GM12801 (cell line): Measurements from ENCODE around the gene F5.

Experiments used
- CTCF ChIP-seq: IDR thresholded peaks from one replicate; pipeline ENCODE4 v1.5.1; 2011; ENCODE audit warnings: control low read depth; ENCODE audit not compliant: insufficient read length; ENCODE audit errors: extremely low read depth

F5 gene

GRCh38 chr1:169588112-169588511 lies 1.8 kb upstream of the F5 start:
- no peak for TF ChIP-seq CTCF

DNA sequence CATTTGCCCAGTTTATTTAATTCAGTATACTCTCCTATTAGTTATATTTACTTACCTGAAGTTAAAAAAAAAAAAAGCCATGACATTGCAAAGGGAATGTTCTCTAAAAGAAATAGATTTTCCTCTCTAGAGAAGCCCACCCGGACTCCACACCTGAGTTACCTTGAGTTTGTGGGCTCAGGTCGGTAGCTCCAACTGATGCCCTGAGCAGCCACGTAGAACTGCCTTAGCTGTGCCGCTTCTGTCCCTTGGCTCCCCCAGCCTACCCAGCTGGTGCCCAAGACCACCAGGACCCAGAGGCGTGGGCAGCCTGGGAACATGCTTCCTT lies 250 bp downstream of the F5 start:
- no peak for TF ChIP-seq CTCF

GRCh38 chr1:169585181-169585580 lies 1.1 kb downstream of the F5 start:
- no peak for TF ChIP-seq CTCF

DNA sequence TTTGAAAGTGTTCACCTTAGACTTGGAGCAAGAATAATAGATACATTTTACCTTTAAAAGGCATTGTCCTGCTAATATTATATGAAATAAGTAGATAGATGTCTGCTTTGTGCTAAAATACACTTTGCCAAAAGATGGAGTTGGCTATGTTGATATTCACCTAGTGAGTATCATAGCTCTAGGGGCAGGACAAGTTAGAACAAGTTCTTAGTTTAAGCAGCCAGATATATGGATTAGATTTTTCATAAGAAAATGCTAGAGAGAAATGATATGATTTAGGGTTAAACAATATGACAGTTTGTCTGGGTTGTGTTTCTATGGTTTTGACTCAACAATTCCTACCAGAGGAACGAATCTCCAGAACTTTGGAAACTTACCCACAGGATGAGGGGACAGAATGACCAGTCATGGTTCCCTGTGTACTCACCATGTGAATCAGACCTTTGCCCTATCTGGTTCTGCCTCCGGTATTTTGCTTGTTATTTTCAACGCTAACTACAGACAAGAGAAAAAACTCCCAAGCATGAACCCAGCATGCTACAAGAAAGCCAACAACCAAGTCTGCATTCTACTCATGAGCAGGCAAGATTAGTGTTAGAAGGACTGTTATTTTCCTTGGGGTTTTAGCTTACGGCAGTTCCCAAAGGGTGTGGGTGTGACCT lies 1.7 kb downstream of the F5 start:
- TF ChIP-seq CTCF, result no peak

GRCh38 chr1:169577981-169578738 lies 8.1 kb downstream of the F5 start:
- TF ChIP-seq CTCF, result no peak

DNA sequence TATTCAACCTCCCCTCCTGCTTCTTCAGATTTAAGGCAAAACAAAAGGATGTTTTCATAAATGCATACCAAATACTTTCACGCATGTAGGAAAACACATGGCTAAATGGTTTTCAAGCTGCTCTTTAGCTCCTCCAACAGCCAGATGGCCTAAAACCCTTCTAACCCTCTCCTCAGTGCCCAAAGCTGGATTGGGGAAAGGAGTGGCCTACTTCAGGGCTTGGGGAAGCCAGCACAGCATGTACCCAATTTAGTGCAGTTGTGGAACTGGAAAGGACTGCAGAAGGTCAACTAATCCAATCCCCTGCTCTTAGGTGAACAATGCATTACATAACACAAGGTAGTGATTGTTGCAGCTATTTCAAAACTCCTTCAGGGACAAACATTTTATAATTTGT lies 9.3 kb downstream of the F5 start:
- no peak for TF ChIP-seq CTCF

DNA sequence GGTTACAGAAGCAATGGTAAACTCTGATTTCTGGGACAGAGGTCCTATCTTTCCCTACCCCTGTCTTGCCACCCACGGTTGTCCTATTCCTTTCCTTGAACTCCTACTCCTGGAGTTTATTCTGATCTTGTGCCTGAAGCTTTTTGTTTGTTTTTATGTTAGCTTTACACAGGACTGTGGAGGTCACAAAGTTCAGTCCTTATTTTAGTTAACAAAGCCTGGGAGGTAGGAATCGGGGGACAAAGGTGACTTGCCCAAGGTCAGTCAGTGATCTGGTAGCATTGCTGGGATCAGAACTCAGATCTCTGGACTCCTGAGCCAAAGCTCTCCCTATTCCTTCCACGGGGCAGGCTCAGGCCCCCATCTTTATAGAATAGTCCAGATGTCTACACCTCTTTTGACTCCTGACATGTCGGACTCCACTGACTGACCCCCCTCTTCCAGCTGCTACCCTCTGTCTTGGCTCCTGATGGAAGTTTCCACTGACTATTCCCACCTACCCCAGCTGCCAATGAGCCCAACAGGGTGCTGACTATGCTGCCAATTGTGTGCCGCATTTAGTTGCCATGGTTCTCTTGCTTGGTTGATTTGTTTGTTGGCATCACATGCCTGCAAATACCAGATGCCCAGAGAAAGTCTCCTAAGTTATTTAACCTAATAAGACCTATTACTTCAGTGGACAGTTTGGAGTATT lies 9.9 kb downstream of the F5 start:
- TF ChIP-seq CTCF, result no peak
